ENCODE results near the gene IMMP2L. TPM values are rescaled to one million over a fixed set of nuclear protein-coding genes. Genes with fewer than 3 reads are reported as not detected.
"Not testable (repeated sequence)": the region's sequence is repeated elsewhere in the genome, so short reads cannot be mapped to it uniquely, and the experiment has no call there.

Gene IMMP2L
- total RNA-seq, 1 donor from 2014 or later = 16.7 TPM

GRCh38 chr7:111301891-111302290, 260.4 kb downstream of the IMMP2L start:
- no peak for DNase-seq (ENCODE audit: low spot score)
- intact Hi-C loops (cut with DNase I) = no loop called here

GRCh38 chr7:111294494-111294893, 267.8 kb downstream of the IMMP2L start:
- intact Hi-C loops (cut with DNase I) = no loop called here
- no peak for DNase-seq (ENCODE audit: low spot score)

- DNase-seq (ENCODE audit: low spot score) = no peak
- intact Hi-C loops (cut with DNase I) = no loop called here
These were observed 270.2 kb downstream of the IMMP2L start for GRCh38 chr7:111292026-111292470.

GRCh38 chr7:111290982-111291381, 271.3 kb downstream of the IMMP2L start:
- intact Hi-C loops (cut with DNase I) = no loop called here
- no peak for DNase-seq (ENCODE audit: low spot score)

GRCh38 chr7:111290419-111290818, 271.9 kb downstream of the IMMP2L start:
- intact Hi-C loops (cut with DNase I) = no loop called here

GRCh38 chr7:111288441-111288840, 273.9 kb downstream of the IMMP2L start:
- intact Hi-C loops (cut with DNase I); DNase-seq (ENCODE audit: low spot score): not testable (repeated sequence)

More at GRCh38 chr7:111290419-111290818, 271.9 kb downstream of the IMMP2L start:
- DNase-seq (ENCODE audit: low spot score) = no peak

GRCh38 chr7:111282626-111283025, 279.7 kb downstream of the IMMP2L start:
- intact Hi-C loops (cut with DNase I) = no loop called here
- DNase-seq (ENCODE audit: low spot score) = no peak

- intact Hi-C loops (cut with DNase I) = no loop called here
- DNase-seq (ENCODE audit: low spot score) = no peak
These were observed 287.4 kb downstream of the IMMP2L start for GRCh38 chr7:111274857-111275256.

- intact Hi-C loops (cut with DNase I) = no loop called here
- DNase-seq (ENCODE audit: low spot score) = no peak
These were observed 290.2 kb downstream of the IMMP2L start for GRCh38 chr7:111272092-111272491.

GRCh38 chr7:111270794-111271193, 291.5 kb downstream of the IMMP2L start:
- DNase-seq (ENCODE audit: low spot score); intact Hi-C loops (cut with DNase I): not testable (repeated sequence)

GRCh38 chr7:111268941-111269340, 293.4 kb downstream of the IMMP2L start:
- intact Hi-C loops (cut with DNase I) = no loop called here
- no peak for DNase-seq (ENCODE audit: low spot score)

GRCh38 chr7:111266613-111267012, 295.7 kb downstream of the IMMP2L start:
- DNase-seq (ENCODE audit: low spot score) = no peak
- intact Hi-C loops (cut with DNase I) = no loop called here

GRCh38 chr7:111265394-111265793, 296.9 kb downstream of the IMMP2L start:
- intact Hi-C loops (cut with DNase I) = no loop called here
- no peak for DNase-seq (ENCODE audit: low spot score)

- DNase-seq (ENCODE audit: low spot score) = no peak
These were observed 297.3 kb downstream of the IMMP2L start for GRCh38 chr7:111264981-111265380.

GRCh38 chr7:111264111-111264868, 298.0 kb downstream of the IMMP2L start:
- DNase-seq (ENCODE audit: low spot score) = no peak
- intact Hi-C loops (cut with DNase I) = no loop called here

More at GRCh38 chr7:111264981-111265380, 297.3 kb downstream of the IMMP2L start:
- intact Hi-C loops (cut with DNase I) = no loop called here

- intact Hi-C loops (cut with DNase I) = no loop called here
- DNase-seq (ENCODE audit: low spot score) = no peak
These were observed 299.8 kb downstream of the IMMP2L start for GRCh38 chr7:111262293-111263116.

GRCh38 chr7:111261496-111261895, 300.8 kb downstream of the IMMP2L start:
- intact Hi-C loops (cut with DNase I) = no loop called here
- DNase-seq (ENCODE audit: low spot score) = no peak

- DNase-seq (ENCODE audit: low spot score) = no peak
- intact Hi-C loops (cut with DNase I) = no loop called here
These were observed 302.3 kb downstream of the IMMP2L start for GRCh38 chr7:111259991-111260390.

GRCh38 chr7:111256391-111256790, 305.9 kb downstream of the IMMP2L start:
- DNase-seq (ENCODE audit: low spot score) = no peak
- intact Hi-C loops (cut with DNase I) = no loop called here

- intact Hi-C loops (cut with DNase I) = no loop called here
- no peak for DNase-seq (ENCODE audit: low spot score)
These were observed 306.7 kb downstream of the IMMP2L start for GRCh38 chr7:111255576-111255975.

GRCh38 chr7:111251365-111251764, 310.9 kb downstream of the IMMP2L start:
- DNase-seq (ENCODE audit: low spot score); intact Hi-C loops (cut with DNase I): not testable (repeated sequence)
